ENCODE data around the gene PRR7.

DNA sequence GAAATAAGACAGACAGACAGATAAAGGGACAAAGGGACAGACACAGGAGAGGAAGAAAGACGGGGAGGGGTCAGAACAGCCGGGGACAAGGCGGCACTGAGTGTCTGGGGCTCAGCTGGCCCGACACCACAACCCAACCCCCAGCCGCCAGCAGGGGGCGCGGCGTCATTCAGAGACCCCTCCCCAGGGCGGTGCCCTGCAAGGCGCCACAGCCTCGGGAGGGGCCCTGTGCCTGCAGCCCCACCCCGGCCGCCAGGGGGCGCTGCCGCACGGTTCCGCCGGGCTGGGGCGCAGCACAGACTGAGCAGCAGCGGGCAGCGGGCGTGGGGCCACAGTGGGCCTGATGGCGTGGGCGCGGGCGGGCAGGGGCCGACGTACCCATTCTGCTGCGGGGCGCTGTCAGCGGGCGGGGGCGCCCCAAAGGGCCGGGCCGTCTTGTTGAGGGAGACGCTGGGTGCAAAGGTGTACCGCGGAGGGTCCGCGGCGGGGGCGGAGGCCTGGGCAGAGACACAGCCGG lies 44.9 kb downstream of the PRR7 start:
- no peak for TF ChIP-seq POLR2A (IDR thresholded peaks at IDR 0.05)
- TF ChIP-seq CTCF (IDR thresholded peaks at IDR 0.05): peak in 5 of 6 experiments; percentile 46 to 74 (median 58)

Measured in esophagus squamous epithelium (tissue), 4 donors.